ENCODE data around the gene GRIN2C.

The GRIN2C gene

DNA sequence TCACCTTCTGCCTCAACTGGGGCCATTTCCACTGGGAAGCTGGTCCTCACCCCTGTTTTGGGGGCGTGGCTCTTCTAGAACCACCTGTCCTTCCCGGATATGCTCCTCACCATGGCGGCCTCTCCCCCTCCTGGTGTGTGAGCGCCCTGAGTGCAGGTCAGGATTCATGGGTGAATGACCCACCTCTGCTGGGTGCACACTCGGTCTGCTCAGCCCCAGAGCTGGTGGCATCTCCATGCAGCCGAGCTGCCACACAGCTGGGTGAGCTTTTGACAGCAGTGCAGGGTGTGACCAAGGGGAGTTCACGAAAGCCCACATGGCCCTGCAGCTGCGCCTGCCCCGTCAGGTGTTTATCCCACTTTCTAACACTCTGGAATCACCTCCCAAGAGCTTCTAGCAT lies 27.3 kb downstream of the GRIN2C start:
- TF ChIP-seq, protein P1, sequence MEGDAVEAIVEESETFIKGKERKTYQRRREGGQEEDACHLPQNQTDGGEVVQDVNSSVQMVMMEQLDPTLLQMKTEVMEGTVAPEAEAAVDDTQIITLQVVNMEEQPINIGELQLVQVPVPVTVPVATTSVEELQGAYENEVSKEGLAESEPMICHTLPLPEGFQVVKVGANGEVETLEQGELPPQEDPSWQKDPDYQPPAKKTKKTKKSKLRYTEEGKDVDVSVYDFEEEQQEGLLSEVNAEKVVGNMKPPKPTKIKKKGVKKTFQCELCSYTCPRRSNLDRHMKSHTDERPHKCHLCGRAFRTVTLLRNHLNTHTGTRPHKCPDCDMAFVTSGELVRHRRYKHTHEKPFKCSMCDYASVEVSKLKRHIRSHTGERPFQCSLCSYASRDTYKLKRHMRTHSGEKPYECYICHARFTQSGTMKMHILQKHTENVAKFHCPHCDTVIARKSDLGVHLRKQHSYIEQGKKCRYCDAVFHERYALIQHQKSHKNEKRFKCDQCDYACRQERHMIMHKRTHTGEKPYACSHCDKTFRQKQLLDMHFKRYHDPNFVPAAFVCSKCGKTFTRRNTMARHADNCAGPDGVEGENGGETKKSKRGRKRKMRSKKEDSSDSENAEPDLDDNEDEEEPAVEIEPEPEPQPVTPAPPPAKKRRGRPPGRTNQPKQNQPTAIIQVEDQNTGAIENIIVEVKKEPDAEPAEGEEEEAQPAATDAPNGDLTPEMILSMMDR (IDR thresholded peaks at IDR 0.05; ENCODE audit: borderline replicate concordance, insufficient read depth, low read depth, low read length): no peak
- H3K4me3 ChIP-seq (ENCODE audit: low read depth, low read length): no peak overlapping the region

DNA sequence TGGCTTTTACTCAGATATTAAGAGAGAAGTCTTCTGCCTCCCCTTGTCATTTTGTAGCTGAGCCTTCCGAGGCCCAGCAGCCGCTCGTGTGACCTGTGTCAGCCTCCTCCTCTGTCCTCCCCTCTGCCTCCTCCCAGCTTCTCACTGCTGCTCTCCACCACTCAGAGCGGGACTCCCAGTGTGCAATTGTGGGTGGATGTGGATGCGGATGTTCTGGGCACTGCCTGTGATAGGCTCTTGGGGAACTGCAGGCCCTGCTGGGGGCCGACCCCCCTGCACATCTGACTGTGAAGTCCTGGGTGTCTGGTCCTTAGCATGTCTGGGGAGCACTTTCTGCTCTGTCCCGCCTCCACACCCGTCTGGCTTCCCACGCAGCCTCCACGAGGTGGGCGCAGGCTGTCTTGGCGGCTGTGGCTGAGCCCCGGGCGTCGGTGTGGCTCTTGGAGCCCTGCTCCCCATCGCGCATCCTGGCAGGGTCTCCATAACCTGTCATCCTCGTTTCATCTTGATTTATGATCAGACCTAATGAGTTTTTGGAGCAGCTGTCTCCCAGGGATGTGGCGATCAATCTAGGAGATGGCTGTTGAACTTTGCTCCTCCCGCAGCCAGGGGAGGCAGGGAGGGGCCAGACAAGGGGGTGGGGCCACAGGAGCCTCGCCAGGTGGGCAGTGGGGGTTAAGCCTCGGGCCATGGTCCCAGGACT lies 28.1 kb downstream of the GRIN2C start:
- no peak overlapping the region for H3K4me3 ChIP-seq (ENCODE audit: low read depth, low read length)
- TF ChIP-seq, protein P1 (IDR thresholded peaks at IDR 0.05; ENCODE audit: borderline replicate concordance, insufficient read depth, low read depth, low read length): no peak

DNA sequence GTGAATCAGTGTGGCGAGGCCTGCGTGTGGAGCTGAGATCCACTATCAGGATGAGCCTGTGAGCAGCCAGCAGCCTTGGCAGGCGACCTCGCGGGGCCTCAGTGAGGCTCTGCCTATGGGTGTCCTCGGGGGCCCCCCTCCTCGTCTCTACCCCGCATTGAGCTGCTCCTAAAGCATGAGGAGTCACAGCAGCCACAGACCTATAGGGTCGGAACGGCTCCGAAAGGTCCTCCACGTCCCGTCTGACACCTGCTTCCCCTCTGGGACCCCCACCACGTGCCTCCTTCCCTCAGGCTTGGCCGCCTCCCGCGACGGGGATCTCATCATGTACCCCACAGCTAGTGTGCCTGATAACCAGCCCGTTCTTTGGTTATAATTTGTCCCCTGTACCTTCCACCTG lies 28.8 kb downstream of the GRIN2C start:
- TF ChIP-seq, protein P1 (IDR thresholded peaks at IDR 0.05; ENCODE audit: borderline replicate concordance, insufficient read depth, low read depth, low read length): no peak
- no peak overlapping the region for H3K4me3 ChIP-seq (ENCODE audit: low read depth, low read length)

DNA sequence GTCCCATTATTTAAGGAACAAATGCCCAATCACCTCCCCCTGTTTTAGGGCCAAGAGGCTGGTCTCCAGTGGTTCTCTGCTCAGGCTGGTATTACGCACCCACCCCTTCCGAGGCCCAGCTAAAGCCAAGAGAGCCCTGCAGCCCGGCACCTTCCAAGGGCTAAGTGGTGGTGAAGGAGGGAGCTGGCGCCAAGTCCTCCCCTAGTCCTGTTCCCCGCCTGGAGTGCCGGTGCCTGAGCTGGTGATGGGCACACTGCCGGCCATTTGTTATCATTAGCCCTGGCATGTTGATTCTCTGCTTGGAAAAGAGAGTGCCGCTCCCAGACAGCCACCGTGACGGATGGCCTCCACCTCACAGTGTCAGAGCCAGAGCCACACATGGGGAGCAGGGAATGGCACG lies 31.9 kb downstream of the GRIN2C start:
- H3K4me3 ChIP-seq (ENCODE audit: low read depth, low read length): no peak overlapping the region
- TF ChIP-seq, protein P1 (IDR thresholded peaks at IDR 0.05; ENCODE audit: borderline replicate concordance, insufficient read depth, low read depth, low read length): no peak

DNA sequence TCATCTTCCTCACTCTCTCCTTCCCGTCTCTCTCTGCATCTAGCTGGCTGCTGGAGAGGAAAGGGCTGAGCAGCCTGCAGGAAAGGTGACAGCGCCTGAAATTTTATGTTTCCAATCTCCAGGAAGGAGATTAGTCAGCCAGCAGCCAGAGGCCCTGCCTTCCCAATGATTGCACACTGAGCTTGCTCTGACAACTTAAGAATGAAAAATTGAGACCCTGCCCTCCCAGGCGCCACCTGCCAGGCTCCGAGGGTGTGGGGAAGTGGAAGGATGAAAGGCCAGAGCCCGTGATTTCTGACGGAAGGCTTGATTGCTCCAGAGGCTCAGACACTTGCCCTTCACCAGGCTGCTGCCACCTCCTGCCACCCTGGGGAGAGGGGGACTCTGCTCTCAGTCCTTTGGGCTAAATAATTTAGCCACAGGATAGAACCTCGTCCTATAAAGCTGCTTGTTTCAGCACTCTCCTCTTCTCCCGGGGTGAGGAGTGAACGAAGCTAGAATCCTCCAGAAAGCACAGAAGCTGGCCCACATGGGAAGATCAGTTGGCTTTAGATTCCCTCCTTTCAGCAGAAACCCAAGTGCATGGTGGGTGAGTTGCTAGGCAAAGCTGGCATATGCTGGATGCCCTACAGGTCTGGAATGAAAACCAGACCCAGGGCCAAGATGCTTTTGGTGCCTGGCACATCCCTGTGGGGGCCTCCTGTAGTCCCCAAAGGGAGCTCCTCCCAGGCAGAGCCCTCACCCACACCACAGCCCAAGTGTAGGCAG lies 33.5 kb downstream of the GRIN2C start:
- TF ChIP-seq, protein P1 (IDR thresholded peaks at IDR 0.05; ENCODE audit: borderline replicate concordance, insufficient read depth, low read depth, low read length): no peak
- no peak overlapping the region for H3K4me3 ChIP-seq (ENCODE audit: low read depth, low read length)

DNA sequence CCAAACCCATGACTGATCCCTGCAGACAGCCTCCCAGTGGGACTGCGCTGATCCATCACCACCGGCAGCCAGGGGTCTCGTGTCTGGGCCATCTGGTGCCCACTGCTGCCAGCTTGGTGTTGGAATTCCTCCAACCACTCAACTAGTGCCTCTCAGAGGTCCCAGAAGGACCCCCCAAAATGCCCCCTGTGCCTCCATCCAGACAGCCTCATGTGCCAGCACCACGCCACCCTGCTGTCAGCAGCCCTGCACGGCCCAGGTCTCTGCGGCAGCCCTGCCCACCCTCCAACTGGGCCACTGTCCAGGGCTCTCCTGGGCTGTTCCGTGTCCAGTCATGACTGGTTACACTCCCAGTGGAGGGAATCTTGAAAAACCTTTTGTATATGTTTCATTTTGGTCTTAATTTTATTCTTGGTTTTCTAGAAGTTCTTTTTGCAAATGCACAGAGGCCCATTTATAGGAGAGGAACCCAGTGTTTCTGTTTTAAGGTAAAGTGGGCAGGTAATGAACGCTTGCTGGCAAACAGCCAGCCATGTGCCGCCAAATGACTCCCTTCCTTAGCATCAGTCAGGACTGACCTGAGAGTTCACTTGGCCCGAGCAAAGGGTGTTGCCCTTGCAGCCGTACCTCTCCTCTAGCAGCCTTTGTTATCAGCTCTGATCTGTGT lies 34.6 kb downstream of the GRIN2C start:
- no peak overlapping the region for H3K4me3 ChIP-seq (ENCODE audit: low read depth, low read length)
- TF ChIP-seq, protein P1 (IDR thresholded peaks at IDR 0.05; ENCODE audit: borderline replicate concordance, insufficient read depth, low read depth, low read length): no peak

Data from GM12875 (cell line).